GM10266 (cell line): ENCODE results near the gene RXRA.

Experiments
- DNase-seq: peaks from one replicate; pipeline ENCODE4 v3.0.0; 2012; ENCODE audit errors: extremely low spot score
- TF ChIP-seq, protein P1 (sequence below): IDR thresholded peaks from 2 replicates; pipeline ENCODE4 v1.5.1; 2012; ENCODE audit warnings: mild to moderate bottlenecking, low read depth; ENCODE audit not compliant: control insufficient read depth, insufficient read depth; ENCODE audit errors: missing control alignments

Gene RXRA

DNA sequence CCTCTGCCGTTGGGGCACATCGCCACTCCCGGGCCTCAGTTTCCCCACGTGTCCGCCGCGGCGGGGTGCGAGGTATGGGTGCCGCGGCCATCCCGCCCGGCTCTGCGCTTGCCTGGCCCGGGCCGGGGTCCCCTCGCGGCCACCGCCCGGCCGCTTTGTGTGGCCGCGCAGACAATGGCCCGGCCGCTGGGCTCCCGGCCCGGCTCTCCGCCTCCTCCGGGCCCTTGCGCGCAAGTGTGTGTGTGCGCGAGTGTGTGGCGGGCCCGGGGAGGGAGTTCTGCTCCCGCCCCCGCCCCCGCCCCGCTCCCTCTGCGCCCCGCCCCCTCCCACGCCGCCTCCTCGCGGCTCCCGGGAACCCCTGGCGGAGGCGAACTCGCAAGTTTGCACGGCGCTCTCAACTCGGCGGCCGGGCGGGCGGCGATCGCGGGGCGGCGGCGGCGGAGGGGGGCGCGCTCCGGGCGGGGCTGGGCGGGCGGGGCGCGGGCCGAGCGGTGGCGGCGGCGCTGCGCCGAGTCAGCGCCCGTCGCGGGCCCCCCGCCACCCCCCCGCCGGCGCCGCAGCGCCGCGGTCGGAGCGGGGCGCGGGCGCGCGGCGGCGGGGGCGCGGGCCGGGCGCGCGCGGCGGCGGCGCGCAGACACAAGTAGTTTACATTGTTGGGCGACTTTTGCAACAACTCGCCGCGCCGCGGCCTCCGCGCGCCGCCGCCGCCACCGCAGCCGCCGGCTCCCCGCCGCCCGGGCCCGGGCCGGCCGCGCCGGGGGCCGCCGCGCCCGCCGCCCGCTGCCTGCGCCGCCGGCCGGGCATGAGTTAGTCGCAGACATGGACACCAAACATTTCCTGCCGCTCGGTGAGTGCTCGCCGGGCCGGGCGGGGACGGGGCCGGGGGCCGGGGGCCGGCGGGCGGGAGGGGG, at the start of gene RXRA:
Gene RXRA (plus strand): TSS at position 643 of the 911 bp plus-strand sequence. CDS start 177 bp downstream, at position 820.
- DNase-seq, result peak; percentile 89
- TF ChIP-seq, protein P1, sequence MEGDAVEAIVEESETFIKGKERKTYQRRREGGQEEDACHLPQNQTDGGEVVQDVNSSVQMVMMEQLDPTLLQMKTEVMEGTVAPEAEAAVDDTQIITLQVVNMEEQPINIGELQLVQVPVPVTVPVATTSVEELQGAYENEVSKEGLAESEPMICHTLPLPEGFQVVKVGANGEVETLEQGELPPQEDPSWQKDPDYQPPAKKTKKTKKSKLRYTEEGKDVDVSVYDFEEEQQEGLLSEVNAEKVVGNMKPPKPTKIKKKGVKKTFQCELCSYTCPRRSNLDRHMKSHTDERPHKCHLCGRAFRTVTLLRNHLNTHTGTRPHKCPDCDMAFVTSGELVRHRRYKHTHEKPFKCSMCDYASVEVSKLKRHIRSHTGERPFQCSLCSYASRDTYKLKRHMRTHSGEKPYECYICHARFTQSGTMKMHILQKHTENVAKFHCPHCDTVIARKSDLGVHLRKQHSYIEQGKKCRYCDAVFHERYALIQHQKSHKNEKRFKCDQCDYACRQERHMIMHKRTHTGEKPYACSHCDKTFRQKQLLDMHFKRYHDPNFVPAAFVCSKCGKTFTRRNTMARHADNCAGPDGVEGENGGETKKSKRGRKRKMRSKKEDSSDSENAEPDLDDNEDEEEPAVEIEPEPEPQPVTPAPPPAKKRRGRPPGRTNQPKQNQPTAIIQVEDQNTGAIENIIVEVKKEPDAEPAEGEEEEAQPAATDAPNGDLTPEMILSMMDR, result no peak

DNA sequence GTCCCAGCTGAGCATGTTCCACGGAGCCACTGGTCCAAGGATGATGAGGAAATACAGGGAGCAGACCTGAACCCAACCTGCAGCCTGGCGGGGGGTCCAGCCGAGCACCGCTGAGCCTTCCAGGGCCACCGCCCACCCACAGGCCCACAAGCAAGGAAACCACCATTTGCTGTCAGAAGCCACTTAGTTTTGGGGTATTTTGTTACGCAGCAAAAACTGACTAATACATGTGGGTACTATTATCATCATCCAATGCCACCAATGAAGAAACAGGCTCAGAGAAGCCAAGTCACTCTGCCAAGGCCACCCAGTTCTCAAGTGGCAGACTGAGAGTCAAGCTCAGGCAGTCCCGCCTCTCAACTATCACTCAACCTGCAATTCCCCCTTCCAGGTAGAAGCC, 48.0 kb upstream of the RXRA start:
- TF ChIP-seq, protein P1, result no peak
- DNase-seq, result no peak

DNA sequence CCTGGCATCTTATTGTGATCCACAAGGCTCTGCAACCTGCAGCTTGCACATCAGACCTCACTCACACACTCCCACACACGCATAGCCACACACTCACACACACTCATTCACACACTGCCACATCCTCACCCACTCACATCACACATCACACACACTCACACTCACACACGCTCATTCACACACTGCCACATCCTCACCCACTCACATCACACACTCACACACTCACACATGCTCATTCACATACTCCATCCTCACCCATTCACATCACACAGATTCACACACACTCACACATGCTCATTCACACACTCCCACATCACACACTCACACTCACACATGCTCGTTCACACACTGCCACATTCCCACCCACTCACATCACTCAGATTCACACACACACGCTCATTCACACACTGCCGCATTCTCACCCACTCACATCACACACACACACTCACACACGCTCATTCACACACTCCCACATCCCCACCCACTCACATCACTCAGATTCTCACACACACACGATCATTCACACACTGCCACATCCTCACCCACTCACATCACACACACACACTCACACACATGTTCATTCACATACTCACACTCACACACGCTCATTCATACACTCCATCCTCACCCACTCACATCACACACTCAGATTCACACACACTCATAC, 47.1 kb upstream of the RXRA start:
- TF ChIP-seq, protein P1, result no peak
- DNase-seq, result no peak

DNA sequence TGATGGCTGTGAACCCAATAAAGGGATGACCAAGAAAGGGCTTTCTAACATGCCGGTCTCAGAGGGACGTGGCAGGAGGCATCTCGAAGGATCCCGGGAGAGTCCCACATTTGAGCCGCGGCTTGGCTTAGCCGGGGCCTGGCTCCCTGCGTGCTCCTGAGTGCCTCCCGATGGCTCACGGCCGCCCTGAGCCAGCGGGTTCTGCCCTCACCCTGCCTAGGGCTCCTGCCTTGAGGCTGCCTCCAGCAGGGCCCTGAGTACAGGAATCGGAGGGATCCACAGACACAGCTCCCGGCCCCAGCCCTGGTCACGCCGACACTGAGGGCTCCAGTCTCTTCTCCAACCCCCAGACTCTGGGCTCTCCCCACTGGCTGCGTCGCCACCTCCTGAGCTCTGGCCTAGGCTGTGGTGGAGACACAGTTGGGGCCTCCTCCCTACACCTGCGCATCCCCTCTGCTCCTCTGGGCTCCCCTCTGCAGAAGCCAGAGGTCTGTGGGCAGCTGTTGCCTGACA, 44.1 kb upstream of the RXRA start:
- TF ChIP-seq, protein P1, result no peak
- DNase-seq, result no peak

DNA sequence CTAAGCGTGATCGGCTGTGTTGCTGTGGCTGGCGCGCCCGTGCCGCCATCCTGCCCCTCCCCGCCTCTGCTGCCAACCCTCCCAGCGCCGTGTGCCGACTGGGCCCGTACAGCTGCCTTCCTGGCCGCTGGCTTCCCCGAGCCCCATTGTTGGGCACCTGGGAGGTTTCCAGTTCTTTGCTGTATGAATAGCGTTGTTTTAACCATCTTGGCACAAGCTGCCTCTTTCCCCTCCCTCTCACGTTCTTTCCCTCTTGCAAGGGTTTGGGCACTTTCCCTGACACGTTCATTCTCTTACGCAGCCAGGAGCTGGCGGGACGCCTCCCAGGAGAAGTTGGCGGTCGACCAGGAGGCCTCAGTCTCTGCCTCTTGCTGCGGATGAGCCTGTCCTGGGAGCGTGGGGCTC, 43.1 kb upstream of the RXRA start:
- DNase-seq, result no peak
- TF ChIP-seq, protein P1, result no peak

DNA sequence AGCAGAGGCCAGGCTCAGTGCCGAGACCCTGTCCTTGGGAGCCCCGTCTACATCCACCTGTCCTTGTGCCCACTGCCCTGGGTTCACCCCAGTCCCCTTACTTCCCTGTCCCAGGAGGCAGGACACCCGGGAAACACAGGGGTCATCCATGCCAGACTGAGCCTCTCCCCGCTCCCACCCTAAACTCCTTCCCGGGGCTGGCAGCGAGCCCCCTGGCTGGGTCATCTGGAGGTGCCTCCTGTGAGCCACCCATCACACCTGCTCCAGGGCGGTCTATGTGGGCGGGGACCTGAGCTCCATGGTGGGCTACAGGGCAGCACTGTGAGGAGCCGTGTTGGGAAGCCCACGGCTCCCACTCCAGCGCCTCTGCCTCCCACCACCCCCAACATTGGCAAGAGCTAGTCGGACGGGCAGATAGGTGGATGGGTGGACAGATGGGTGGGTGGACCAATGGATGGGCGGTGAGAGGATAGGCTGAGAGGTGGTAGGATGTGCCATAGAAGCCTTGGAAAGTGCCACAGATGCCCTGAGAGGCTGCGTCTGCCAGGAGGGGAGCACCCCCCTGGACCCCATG, 42.5 kb upstream of the RXRA start:
- TF ChIP-seq, protein P1, result no peak
- DNase-seq, result no peak
